GM12892 (cell line): ENCODE data around the gene TRIM37.

Source experiments
- POLR2A ChIP-seq: IDR thresholded peaks from 2 replicates; pipeline ENCODE4 v1.6.1; 2011; ENCODE audit warnings: low read depth, low read length, control low read depth
- POLR2AphosphoS5 ChIP-seq: IDR thresholded peaks from 2 replicates; pipeline ENCODE4 v1.6.1; 2011; ENCODE audit warnings: low read depth, low read length, control low read depth
- TAF1 ChIP-seq: IDR thresholded peaks from 2 replicates; pipeline ENCODE4 v1.6.1; 2011; ENCODE audit warnings: low read depth, mild to moderate bottlenecking, control low read depth, low read length, borderline replicate concordance

DNA sequence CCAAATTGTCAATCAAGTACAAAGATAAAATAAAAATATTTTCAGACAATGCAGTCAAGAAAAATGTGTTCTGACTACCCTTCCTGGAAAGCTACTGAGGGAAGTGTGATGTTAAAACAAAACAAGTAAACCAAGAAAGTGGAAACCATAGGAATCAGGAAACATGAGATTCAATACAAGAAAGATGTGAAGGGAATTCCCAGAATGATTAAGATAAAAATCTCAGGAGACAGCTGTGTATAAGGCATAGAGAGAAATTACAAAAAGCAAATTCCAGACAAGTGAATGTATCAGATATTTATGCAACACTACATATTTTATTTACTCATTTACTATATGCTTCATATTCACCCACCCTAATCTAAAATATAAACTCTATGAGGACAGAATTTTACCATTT is 32.2 kb downstream of the TRIM37 start:
- TF ChIP-seq POLR2A (no peak), TAF1 (no peak), POLR2AphosphoS5 (no peak)
